H54 (cell line): Measurements from ENCODE around the gene FRS3.
"Not testable (repeated sequence)": the region's sequence is repeated elsewhere in the genome, so short reads cannot be mapped to it uniquely, and the experiment has no call there.

Experiments used
- DNase-seq: peaks from one replicate; pipeline ENCODE4 v3.0.0; 2011; ENCODE audit warnings: low spot score, mixed read lengths; ENCODE audit not compliant: insufficient read length
- FAIRE-seq: peaks from 3 replicates; lab custom pipeline; 2011; peaks lifted over from hg19 to GRCh38; lab: Jason Lieb, UNC
- POLR2A ChIP-seq: IDR thresholded peaks from 2 replicates; pipeline ENCODE4 v1.6.1; 2011; ENCODE audit warnings: low read depth, mild to moderate bottlenecking, low read length

Gene FRS3, protein sequence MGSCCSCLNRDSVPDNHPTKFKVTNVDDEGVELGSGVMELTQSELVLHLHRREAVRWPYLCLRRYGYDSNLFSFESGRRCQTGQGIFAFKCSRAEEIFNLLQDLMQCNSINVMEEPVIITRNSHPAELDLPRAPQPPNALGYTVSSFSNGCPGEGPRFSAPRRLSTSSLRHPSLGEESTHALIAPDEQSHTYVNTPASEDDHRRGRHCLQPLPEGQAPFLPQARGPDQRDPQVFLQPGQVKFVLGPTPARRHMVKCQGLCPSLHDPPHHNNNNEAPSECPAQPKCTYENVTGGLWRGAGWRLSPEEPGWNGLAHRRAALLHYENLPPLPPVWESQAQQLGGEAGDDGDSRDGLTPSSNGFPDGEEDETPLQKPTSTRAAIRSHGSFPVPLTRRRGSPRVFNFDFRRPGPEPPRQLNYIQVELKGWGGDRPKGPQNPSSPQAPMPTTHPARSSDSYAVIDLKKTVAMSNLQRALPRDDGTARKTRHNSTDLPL

DNA sequence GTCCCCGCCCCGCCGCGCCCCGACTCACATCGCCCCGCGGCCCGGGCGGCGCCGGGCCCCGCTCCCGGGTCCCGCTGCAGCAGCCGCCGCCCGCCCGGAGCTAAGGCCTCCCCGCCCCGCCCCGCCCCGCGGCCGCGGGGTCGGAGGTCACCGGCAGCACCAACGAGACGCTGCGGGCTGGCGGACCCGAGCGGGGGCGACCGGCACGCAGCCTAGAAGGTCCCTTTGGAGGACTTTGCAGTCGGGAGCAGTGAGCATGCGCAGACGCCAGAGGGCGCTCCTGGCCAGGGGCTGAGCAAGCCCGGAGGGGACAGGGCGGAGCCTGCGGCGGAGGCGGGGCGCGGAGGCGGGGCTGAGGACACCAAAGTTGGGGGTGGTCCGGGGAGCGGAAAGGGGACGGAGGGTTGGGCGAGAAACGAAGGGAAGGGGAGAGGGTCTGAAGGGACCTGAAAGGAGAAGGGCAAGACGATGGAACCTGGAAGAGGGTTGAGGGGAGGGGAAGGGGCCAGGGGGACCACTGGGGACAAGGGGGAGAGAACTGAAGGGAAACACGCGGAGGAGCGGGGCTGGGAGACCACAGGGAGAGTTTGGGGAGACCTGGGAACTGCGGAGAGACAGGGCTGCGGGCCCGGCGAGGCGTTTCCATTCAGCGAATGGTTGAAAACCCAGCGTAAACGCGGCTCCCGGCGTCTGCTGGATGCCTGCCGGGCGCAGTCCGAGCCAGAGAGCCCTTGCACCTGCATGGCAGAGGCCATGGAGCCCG lies at the start of gene FRS3:
FRS3 (minus strand) TSS at position 113 of the 763 bp plus-strand sequence. CDS start 2,913 bp downstream, outside the sequence.
- 0 out of 2 replicates have a peak, but pooled peaks have one; percentile 18 for TF ChIP-seq POLR2A
- FAIRE-seq (no peak), DNase-seq (peak; percentile 89)

DNA sequence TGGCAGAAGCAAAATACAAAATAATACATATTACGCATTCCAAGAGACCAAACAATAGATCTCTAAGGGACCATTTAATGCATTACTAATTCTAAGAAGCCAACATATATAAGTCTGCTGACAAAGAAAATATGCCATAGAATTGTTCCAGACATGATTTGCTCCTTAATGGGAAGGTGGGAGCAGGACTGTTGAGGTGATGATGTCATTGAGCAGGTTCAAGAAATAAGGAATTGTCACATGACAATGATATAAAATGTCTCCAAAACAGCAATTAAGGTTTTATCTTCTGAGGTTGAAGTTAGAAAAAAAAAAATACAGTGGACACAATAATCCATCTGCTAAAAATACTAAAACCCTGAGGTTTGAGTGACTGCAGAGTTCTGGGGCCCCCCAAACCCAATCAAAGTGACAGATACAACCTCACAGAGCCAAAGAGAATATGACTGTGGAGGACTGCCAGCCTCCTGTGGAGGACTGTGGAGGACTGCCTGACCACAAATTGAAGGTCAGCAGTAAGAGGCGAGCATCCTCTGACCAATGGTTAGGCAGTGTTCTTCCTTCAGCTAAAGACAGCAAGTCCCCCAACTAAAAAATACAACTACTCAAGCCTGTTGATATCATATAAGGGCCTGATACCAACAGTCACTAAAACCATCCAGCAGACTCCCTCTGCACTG lies 46.8 kb upstream of the FRS3 start:
- FAIRE-seq, result no peak
- no peak for TF ChIP-seq POLR2A
- no peak for DNase-seq

- TF ChIP-seq POLR2A, result no peak
- DNase-seq (peak; percentile 19), FAIRE-seq (peak; percentile 75)
These were observed 45.2 kb upstream of the FRS3 start for GRCh38 chr6:41824571-41825569.

DNA sequence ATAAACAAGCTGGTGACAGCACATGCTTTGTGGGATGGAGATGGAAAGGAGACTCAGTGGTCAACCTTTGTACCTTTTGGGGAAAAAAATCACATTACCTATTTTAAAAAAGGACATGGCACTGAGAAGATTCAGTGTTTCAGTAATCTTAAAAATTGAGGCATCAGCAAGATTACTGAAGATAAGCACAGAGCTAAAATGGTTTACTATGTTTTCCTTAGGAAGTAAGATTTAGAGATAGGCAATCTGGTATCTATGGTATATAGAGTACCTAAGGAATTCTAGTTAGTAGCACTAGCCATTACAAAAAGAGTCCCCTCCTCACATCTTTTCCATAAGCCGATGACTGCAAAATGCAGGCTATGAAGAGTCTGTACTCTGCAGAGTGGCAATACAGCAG lies 43.5 kb upstream of the FRS3 start:
- FAIRE-seq (no peak), DNase-seq (no peak)
- TF ChIP-seq POLR2A, result no peak

DNA sequence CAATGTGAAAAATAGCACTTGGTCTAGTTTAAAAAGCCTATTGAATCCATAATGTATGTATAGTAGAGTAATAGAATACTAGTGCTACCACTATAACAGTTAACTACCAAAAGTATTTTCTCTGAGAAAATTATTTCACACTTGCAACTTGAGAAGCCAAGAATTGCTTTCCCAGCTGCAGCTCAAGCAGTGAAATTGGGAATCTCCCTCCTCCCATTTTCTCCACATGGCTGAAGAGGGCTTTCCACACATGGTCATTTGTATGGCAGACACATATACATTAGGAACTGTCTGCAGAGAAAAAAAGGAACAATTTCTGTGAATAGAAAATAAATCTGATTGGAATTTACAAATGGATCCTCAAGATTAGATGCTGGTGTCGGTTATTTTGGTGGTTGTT lies 42.3 kb upstream of the FRS3 start:
- DNase-seq, result no peak
- no peak for FAIRE-seq
- no peak for TF ChIP-seq POLR2A

- DNase-seq (no peak), FAIRE-seq (no peak)
- TF ChIP-seq POLR2A, result no peak
These were observed 41.6 kb upstream of the FRS3 start for GRCh38 chr6:41821266-41821665.

DNA sequence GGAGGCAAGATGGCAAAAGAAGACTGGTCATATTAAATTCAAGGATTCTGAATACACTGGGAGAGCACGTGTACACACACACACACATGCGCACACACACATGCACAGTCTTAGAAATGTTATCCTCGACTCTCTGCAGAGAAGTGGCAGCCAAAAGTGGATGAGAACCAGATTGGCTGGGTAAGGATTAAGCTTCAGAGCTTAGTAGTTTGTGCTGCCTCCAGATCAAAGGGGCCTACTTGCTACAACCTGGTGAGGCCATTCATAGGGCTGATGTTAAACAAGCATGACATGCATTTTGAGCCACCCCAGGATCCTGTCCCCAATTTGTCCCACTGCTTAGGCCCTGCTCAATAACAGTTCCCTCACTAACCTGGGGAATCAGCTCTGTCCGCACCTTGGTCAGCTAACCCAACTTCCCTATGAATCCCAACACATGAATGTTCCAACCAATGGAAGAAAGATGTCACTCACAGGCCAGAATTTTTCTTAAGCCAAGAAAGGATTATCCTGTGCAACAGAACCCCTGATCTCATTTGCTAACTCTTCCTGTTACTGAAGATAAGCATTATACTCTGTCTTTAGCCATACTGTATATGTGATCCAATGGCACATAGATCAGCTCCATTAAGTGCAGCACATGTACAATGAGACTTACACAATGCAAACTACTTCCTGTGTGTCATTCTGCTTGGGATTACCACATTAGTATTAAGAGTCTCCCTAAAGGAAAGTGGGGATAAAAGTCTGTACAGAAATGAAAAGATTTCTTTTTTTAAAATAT lies 38.8 kb upstream of the FRS3 start:
- no peak for FAIRE-seq
- no peak for TF ChIP-seq POLR2A
- DNase-seq, result no peak

DNA sequence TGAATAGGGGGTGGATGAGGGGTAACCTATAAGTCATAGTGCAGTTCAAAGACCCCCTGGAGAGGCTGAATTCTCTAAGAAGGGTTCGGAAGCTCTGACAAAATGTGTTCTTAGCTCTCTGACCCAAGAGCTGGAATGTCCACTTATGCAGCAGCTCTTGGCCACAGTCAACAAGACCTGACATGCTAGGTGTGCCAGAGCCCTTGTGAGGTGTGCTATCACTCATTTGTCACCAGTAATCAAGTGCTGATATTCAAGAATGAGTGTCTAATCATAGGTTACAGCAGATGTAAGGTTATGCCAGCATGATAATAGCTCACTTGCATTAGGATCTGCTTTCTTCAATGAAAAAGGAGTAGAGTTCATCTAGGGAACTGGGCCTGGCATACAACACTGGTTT lies 35.9 kb upstream of the FRS3 start:
- FAIRE-seq, result no peak

GRCh38 chr6:41814629-41815028 lies 34.9 kb upstream of the FRS3 start:
- FAIRE-seq (no peak), DNase-seq (no peak)
- TF ChIP-seq POLR2A, result no peak

More for the DNA sequence above, 35.9 kb upstream of the FRS3 start:
- DNase-seq, result no peak
- TF ChIP-seq POLR2A, result no peak

DNA sequence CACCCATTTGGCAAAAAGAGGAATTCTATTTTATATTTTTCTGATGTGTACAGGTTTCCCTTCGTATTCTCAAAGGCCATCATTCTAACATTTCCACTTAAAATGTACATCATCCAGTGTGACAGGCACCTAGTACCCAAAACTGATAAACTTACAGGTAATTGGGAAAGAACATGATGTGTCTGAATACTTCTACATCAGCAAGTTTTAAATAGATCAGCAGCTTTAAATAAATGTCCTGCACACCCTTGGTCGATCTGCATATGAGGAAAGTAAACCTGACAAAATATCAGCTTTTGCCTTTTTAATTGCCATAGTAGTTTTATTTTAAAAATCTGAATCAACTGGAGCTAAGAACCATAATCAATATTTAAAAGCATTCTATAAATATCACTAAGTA lies 34.3 kb upstream of the FRS3 start:
- no peak for TF ChIP-seq POLR2A
- DNase-seq (no peak), FAIRE-seq (peak; percentile 6)

GRCh38 chr6:41813469-41813868 lies 33.8 kb upstream of the FRS3 start:
- no peak for DNase-seq
- FAIRE-seq, result peak; percentile 69
- TF ChIP-seq POLR2A, result no peak

DNA sequence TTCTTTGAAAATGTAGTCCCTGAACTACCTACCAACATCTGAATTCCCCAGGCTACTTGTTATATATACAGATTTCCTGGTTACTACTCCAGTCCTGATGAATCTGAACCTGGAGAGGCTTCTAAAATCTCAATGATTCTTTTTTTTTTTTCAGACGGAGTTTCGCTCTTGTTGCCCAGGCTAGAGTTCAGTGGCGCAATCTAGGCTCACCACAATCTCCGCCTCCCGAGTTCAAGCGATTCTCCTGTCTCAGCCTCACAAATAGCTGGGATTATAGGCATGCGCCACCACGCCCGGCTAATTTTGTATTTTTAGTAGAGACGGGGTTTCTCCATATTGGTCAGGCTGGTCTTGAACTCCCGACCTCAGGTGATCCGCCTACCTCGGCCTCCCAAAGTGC lies 32.2 kb upstream of the FRS3 start:
- not testable (repeated sequence) for FAIRE-seq, DNase-seq

- FAIRE-seq, result no peak
- no peak for TF ChIP-seq POLR2A
- no peak for DNase-seq
These were observed 31.4 kb upstream of the FRS3 start for GRCh38 chr6:41811095-41811494.
